T-helper 17 cell (primary cell): Measurements from ENCODE around the gene EYA4. TPM values are rescaled to one million over a fixed set of nuclear protein-coding genes. Genes with fewer than 3 reads are reported as not detected.

ENCODE experiments used
- ATAC-seq: fragments of 150-1000 bp; cut with Tn5 transposase; 2 replicates; pipeline ENCODE4 v1.10.0; 2021; ENCODE audit warnings: mild to moderate bottlenecking, moderate library complexity
- DNase-seq, 3 donors: peaks; one replicate each; pipeline versions ENCODE4 v3.0.0 to v3.0.0-alpha.2; 2020 to 2021
- H3K9me3 ChIP-seq: one replicate; pipeline ENCODE4 v1.7.0; 2013; ENCODE audit warnings: low read length, mild to moderate bottlenecking; ENCODE audit not compliant: control insufficient read depth, poor library complexity, severe bottlenecking
- H3K27ac Mint-ChIP-seq: one replicate; pipeline ENCODE4 v1.8.0; 2022; ENCODE audit warnings: mild to moderate bottlenecking, moderate library complexity, mixed read lengths
- H3K27me3 Mint-ChIP-seq: one replicate; pipeline ENCODE4 v1.8.0; 2022; ENCODE audit warnings: mixed read lengths
- H3K36me3 Mint-ChIP-seq: one replicate; pipeline ENCODE4 v1.8.0; 2022; ENCODE audit warnings: low read depth, mixed read lengths
- H3K4me1 Mint-ChIP-seq: one replicate; pipeline ENCODE4 v1.8.0; 2022; ENCODE audit warnings: mild to moderate bottlenecking, mixed read lengths
- H3K4me3 Mint-ChIP-seq: one replicate; pipeline ENCODE4 v1.8.0; 2022; ENCODE audit warnings: mild to moderate bottlenecking, moderate library complexity, mixed read lengths
- total RNA-seq, 4 donors: library from RNA in 2 of 4; stranded (reverse) in 2 of 4; gene quantifications; one replicate each; pipeline ENCODE4 v1.2.3 and lab custom pipeline; 2022 to 2026

Gene EYA4
- total RNA-seq, 2 donors from 2014 or later = not detected

DNA sequence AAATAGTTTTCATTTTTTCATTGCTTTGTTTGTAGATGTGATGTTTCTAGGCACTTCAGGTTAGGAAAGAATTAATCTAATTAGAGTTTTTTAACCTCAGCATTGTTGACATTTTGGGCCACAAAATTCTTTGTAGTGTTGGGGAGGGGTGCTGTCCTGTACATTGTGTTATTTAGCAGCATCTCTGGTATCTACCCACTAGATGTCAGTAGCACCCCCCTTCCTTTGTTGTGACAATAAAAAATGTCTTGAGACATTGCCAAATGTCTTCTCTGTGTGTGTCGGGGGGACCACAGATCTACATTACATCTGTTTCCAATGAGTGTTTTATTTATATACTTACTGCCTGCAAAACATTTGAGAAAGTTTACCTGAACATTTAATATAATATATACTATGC is 45.6 kb downstream of the EYA4 start:
- Mint-ChIP-seq H3K27ac (no peak overlapping the region), H3K4me1 (no peaks in the 10 kb centered on the region), H3K36me3 (no peaks in the 10 kb centered on the region), H3K27me3 (no peaks in the 10 kb centered on the region), H3K4me3 (no peak overlapping the region)
- DNase-seq (no peak), ATAC-seq (no peak)
- no peaks in the 10 kb centered on the region for H3K9me3 ChIP-seq

GRCh38 chr6:133288662-133289061 is 47.5 kb downstream of the EYA4 start:
- Mint-ChIP-seq H3K4me3 (no peak overlapping the region), H3K36me3 (no peaks in the 10 kb centered on the region), H3K27me3 (no peaks in the 10 kb centered on the region), H3K27ac (no peak overlapping the region), H3K4me1 (no peaks in the 10 kb centered on the region)
- no peak for ATAC-seq
- DNase-seq = no peak
- no peaks in the 10 kb centered on the region for H3K9me3 ChIP-seq

DNA sequence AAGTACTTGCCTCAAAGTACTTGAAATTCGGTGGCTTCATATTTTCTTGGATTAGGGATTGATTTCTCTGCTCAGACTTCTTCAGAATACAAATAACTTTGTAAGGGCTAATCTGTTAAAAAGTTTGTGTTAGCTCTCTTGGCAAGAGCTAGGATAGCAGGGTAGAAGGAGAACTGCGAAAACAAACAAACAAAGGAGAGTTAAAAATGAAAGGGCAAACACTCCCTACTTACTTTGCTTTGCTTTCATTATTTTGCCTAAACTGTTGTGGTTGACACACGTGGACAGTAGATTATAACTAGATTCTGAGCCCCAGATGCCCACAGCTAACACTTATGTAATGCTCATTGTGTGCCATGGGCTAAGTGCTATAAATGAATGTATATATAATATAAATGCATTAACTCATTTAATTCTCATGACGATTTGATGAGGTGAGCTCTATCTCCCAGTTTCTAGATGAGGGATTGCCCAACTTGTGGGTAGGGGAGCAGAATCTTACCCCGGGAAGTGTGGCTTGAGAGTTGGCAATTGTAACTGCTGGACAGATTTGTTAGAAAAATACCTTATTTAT is 48.7 kb downstream of the EYA4 start:
- H3K36me3 Mint-ChIP-seq = no peaks in the 10 kb centered on the region
- H3K4me3 Mint-ChIP-seq = no peak overlapping the region
- no peaks in the 10 kb centered on the region for H3K27me3 Mint-ChIP-seq
- H3K4me1 Mint-ChIP-seq = no peaks in the 10 kb centered on the region
- no peak overlapping the region for H3K27ac Mint-ChIP-seq
- ATAC-seq (no peak), DNase-seq (no peak)
- H3K9me3 ChIP-seq = no peaks in the 10 kb centered on the region

- DNase-seq (no peak), ATAC-seq (no peak)
- H3K4me3 Mint-ChIP-seq = no peak overlapping the region
- no peaks in the 10 kb centered on the region for H3K36me3 Mint-ChIP-seq
- no peaks in the 10 kb centered on the region for H3K4me1 Mint-ChIP-seq
- H3K27me3 Mint-ChIP-seq = no peaks in the 10 kb centered on the region
- no peak overlapping the region for H3K27ac Mint-ChIP-seq
- no peaks in the 10 kb centered on the region for H3K9me3 ChIP-seq
Observed at GRCh38 chr6:133290930-133291329, 49.8 kb downstream of the EYA4 start.

DNA sequence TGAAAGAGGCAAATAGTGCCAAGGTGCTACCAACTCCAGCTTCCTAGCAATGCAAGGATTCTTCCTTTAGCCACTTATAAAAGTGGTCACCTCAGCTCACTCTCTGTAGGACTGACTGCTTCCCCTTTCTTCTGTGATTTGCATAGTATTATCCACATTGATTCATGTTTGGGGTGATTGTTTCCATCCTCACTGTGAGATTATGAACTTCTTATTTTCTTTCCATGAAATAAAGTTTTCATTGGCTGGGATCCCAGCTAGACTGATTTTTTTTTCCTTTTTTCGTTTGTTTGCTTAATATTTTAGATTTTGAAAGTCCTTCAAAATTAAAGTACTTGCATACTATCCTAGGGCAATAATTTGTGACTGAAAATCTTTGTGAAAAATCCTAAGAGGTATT is 50.5 kb downstream of the EYA4 start:
- Mint-ChIP-seq H3K4me3 (no peak overlapping the region), H3K27ac (no peak overlapping the region), H3K36me3 (no peaks in the 10 kb centered on the region), H3K4me1 (no peaks in the 10 kb centered on the region), H3K27me3 (no peaks in the 10 kb centered on the region)
- peaks cover 2% of the 10 kb centered on the region for H3K9me3 ChIP-seq
- DNase-seq (no peak), ATAC-seq (no peak)

DNA sequence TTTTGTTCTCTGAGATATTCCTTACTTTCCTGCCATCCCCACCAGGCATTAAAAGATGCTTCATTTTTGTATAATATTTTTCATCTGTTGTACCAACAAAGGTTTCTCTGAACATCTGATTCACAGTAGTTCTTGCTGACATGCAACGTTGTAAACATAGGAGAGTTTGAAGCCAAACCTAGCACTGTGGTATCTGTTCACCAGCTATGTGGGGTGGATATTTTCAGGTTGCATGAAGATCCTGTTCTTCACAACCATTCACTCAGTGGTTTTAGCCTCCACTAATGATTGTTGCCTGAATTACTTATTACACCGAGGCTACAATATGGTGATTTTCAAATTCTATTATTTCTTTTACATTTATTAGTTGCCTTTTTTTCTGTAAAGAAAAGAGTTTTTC is 56.5 kb downstream of the EYA4 start:
- H3K27me3 Mint-ChIP-seq = no peaks in the 10 kb centered on the region
- H3K27ac Mint-ChIP-seq = no peak overlapping the region
- ATAC-seq (no peak), DNase-seq (no peak)
- no peaks in the 10 kb centered on the region for H3K36me3 Mint-ChIP-seq
- no peak overlapping the region for H3K4me3 Mint-ChIP-seq
- H3K4me1 Mint-ChIP-seq = no peaks in the 10 kb centered on the region
- H3K9me3 ChIP-seq = peaks cover 2% of the 10 kb centered on the region

DNA sequence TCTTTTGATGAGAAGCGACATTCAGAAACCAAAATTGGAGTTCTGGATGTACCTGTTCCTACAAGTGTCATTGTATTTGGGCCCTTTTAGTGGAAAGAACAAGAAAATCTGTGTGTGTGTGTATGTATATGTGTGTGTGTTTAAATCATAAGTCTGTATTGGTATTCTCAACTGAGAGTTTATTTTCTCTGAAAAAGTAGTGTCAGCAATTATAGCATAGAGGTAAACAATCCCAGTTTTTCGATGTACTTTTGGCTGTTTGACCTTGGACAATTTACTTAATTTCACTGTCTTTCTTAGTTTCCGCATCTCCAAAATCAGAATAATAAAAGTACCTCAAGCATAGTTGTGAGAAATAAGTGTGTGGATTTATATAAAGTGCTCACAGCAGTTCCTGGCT is 57.2 kb downstream of the EYA4 start:
- H3K4me1 Mint-ChIP-seq = no peaks in the 10 kb centered on the region
- no peak overlapping the region for H3K27ac Mint-ChIP-seq
- no peaks in the 10 kb centered on the region for H3K27me3 Mint-ChIP-seq
- no peaks in the 10 kb centered on the region for H3K36me3 Mint-ChIP-seq
- ATAC-seq = no peak
- no peak overlapping the region for H3K4me3 Mint-ChIP-seq
- peaks cover 2% of the 10 kb centered on the region for H3K9me3 ChIP-seq
- no peak for DNase-seq

DNA sequence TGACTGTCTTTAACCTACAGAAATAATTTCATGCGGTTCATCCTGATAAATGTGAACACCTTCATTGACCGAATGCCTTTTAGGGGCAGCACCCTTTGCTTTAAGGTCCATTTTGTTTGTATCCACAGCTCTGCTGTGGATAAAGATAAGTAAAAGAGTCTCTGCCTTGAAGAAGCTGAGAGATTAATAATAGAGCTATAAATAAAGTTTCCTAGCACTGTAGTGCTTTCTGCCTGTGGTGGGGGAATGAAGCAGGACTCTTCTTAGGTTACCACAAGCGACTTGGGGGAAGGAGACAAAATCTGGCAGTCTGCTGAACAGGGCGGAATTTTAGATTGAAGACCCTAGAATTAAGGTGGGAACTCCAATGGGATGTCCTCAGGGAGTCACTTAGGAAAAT is 57.6 kb downstream of the EYA4 start:
- peaks cover 2% of the 10 kb centered on the region for H3K9me3 ChIP-seq
- no peaks in the 10 kb centered on the region for H3K27me3 Mint-ChIP-seq
- ATAC-seq (no peak), DNase-seq (no peak)
- no peaks in the 10 kb centered on the region for H3K4me1 Mint-ChIP-seq
- no peak overlapping the region for H3K4me3 Mint-ChIP-seq
- H3K36me3 Mint-ChIP-seq = no peaks in the 10 kb centered on the region
- no peak overlapping the region for H3K27ac Mint-ChIP-seq

- Mint-ChIP-seq H3K4me1 (no peaks in the 10 kb centered on the region), H3K36me3 (no peaks in the 10 kb centered on the region), H3K4me3 (no peak overlapping the region), H3K27me3 (no peaks in the 10 kb centered on the region), H3K27ac (no peak overlapping the region)
- ATAC-seq (no peak), DNase-seq (no peak)
- peaks cover 2% of the 10 kb centered on the region for H3K9me3 ChIP-seq
Observed at GRCh38 chr6:133300896-133301295, 59.7 kb downstream of the EYA4 start.

GRCh38 chr6:133301835-133302234 is 60.7 kb downstream of the EYA4 start:
- Mint-ChIP-seq H3K4me3 (no peak overlapping the region), H3K36me3 (no peaks in the 10 kb centered on the region), H3K4me1 (no peaks in the 10 kb centered on the region), H3K27me3 (no peaks in the 10 kb centered on the region), H3K27ac (no peak overlapping the region)
- no peak for DNase-seq
- H3K9me3 ChIP-seq = no peaks in the 10 kb centered on the region
- no peak for ATAC-seq

GRCh38 chr6:133306931-133307330 is 65.8 kb downstream of the EYA4 start:
- Mint-ChIP-seq H3K4me3 (no peak overlapping the region), H3K4me1 (no peaks in the 10 kb centered on the region), H3K27ac (no peak overlapping the region), H3K36me3 (no peaks in the 10 kb centered on the region), H3K27me3 (no peaks in the 10 kb centered on the region)
- no peaks in the 10 kb centered on the region for H3K9me3 ChIP-seq
- DNase-seq (no peak), ATAC-seq (no peak)

- no peak for ATAC-seq
- Mint-ChIP-seq H3K36me3 (no peaks in the 10 kb centered on the region), H3K27me3 (no peaks in the 10 kb centered on the region), H3K4me1 (no peaks in the 10 kb centered on the region), H3K27ac (no peak overlapping the region), H3K4me3 (no peak overlapping the region)
- no peaks in the 10 kb centered on the region for H3K9me3 ChIP-seq
- no peak for DNase-seq
Observed at GRCh38 chr6:133309579-133309978, 68.4 kb downstream of the EYA4 start.

GRCh38 chr6:133312006-133312405 is 70.8 kb downstream of the EYA4 start:
- no peak overlapping the region for H3K27ac Mint-ChIP-seq
- H3K4me1 Mint-ChIP-seq = no peaks in the 10 kb centered on the region
- H3K9me3 ChIP-seq = no peaks in the 10 kb centered on the region
- ATAC-seq (no peak), DNase-seq (no peak)
- no peak overlapping the region for H3K4me3 Mint-ChIP-seq
- no peaks in the 10 kb centered on the region for H3K27me3 Mint-ChIP-seq
- no peaks in the 10 kb centered on the region for H3K36me3 Mint-ChIP-seq

- Mint-ChIP-seq H3K4me1 (no peaks in the 10 kb centered on the region), H3K4me3 (no peak overlapping the region), H3K27ac (no peak overlapping the region), H3K36me3 (no peaks in the 10 kb centered on the region), H3K27me3 (no peaks in the 10 kb centered on the region)
- ATAC-seq = no peak
- H3K9me3 ChIP-seq = no peaks in the 10 kb centered on the region
- DNase-seq = no peak
Observed at GRCh38 chr6:133313068-133313467, 71.9 kb downstream of the EYA4 start.
